Activated CD4-positive, alpha-beta T cell treated with anti-CD3 and anti-CD28 coated beads for 1 hour (primary cell): ENCODE measurements around the gene KLHL30.

Experiments
- DNase-seq: peaks from one replicate; pipeline ENCODE4 v3.0.0-alpha.2; 2020

The KLHL30 gene

GRCh38 chr2:238121511-238122286 lies 16.8 kb upstream of the KLHL30 start:
- DNase-seq, result no peak

- DNase-seq, result no peak
Measured at GRCh38 chr2:238122287-238123217, 15.9 kb upstream of the KLHL30 start.

- no peak for DNase-seq
Measured at GRCh38 chr2:238123218-238123971, 15.1 kb upstream of the KLHL30 start.

- DNase-seq, result no peak
Measured at GRCh38 chr2:238123991-238124470, 14.4 kb upstream of the KLHL30 start.

DNA sequence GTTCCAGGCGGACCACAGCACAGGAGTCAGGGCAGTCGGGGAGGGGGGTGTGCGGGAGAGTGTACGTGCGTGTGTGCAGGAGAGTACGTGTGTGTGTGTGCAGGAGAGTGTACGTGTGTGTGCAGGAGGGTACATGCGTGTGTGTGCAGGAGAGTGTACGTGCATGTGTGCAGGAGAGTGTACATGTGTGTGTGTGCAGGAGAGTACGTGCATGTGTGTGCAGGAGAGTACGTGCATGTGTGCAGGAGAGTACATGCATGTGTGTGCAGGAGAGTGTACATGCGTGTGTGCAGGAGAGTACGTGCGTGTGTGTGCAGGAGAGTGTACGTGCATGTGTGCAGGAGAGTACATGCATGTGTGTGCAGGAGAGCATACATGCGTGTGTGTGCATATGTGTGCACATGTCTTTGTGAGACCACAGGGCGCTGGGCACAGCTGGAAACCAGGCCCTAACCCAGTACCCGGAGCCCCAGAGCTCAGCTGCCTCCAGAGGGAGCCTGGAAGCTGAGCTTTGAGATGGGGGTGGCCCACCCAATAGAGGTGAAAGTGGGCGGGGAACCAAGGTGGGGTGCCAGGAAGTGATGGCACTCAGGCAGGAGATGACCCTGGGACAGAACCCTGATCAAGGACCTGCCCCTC lies 13.9 kb upstream of the KLHL30 start:
- no peak for DNase-seq

DNA sequence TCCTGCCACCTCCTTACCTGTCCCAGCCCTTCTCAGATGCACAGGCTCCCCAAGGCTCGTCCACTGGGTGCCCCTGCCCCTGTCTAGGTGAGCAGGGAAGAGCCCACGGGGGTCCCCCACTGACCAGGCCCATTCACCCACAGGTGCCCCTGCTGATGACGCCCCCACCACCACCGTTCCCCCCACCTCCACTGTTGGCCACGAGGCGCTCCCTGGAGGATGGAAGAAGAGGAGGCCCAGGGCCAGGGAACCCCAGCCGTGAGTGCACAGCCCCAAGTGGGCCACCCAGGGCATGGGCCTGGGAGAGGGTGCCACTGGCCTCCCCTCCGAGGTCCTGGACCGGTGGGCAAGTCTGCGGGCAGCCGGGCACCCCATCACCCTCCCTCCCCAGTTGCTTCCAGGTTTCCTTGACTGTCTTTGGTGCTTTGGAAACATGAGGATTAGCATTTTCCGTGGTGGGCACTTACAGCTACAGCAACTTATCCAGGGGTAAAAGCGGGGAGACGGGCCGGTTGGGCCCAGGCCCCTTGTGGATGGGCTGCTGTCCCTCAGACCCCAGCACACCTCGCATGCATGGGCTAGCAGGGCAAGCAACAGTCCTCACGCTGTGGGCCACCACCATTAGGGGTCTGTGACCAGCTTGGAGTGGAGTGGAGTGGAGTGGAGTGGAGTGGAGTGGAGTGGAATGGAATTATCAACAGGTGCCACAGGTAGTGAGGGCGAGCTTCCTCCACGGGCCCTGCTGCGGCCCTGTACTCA lies 13.2 kb upstream of the KLHL30 start:
- no peak for DNase-seq

DNA sequence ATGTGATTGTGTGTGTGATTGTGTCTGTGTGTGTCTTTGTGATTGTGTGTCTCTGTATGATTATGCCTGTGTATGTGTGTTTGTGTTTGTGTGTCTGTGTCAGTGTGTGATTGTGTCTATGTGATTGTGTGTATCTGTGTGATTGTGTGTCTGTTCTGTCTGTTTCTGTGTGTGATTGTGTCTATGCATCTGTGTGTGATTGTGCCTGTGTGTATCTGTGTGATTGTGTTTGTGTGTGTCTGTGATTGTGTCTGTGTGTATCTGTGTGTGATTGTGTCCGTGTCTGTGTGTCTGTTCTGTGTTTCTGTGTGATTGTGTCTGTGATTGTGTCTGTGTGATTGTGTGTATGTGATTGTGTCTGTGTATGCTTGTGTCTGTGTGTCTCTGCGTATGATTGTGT lies 12.1 kb upstream of the KLHL30 start:
- no peak for DNase-seq

- DNase-seq, result no peak
Measured at GRCh38 chr2:238126775-238127164, 11.7 kb upstream of the KLHL30 start.

- no peak for DNase-seq
Measured at GRCh38 chr2:238127165-238128060, 11.1 kb upstream of the KLHL30 start.

GRCh38 chr2:238128061-238128440 lies 10.4 kb upstream of the KLHL30 start:
- DNase-seq, result no peak

DNA sequence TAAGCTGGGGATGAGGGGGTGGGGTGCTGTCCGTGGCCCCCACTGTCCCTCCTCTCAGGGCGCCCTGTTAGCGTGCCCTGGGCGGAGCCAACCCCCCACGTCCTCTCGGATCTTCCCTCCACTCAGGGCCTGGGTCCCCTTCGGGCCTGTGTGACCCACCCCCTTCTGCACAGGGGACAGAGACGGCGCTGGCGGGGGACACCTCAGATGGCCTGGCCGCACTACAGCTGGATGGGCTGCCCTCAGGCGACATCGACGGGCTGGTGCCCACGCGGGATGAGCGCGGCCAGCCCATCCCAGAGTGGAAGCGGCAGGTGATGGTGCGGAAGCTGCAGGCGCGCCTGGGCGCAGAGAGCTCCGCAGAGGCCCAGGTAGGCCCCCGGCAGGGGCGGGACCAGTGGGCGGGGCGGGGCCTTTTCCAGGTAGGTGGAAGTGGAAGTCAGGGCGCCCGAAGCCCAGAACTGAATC lies 9.9 kb upstream of the KLHL30 start:
- no peak for DNase-seq

DNA sequence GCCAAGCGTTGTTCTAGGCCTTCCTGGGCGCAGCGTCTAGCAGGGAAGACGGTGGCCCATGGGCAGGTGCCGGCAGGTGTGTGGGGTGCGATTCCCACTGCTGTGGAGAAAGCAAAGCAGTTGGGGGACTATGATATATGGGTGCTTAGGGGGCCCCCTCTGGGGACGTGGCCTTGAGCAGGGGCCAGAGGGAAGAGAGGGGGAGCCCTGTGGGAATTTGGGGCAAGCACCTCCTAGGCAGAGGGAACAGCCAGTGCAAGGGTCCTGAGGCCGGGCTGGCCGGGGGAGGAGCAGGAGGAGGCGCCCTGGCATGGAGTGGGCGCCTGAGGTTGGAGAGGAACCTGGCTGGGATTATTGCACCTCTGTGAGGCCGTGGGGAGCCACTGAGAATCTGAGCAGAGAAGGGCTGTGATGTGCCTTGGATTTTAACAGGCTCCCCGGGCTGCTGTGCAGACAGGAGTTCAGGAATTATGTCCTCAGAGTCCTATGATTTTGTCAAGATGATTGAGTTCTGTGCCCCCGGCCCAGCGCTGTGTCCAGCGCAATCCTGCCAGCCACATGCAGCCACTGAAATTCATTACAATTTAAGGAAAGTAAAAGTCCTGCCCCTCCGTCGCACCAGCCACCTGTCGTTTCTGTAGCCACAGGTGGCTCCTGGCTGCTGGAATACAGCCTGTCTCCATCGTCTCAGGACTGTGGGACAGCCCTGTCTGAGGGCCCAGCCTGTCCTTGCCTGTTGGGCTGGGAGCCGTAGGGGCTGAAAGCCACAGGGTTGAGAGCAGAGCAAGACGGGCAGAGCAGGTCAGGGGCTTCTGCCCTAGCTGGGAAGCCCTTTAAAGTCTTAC lies 9.1 kb upstream of the KLHL30 start:
- DNase-seq, result no peak

DNA sequence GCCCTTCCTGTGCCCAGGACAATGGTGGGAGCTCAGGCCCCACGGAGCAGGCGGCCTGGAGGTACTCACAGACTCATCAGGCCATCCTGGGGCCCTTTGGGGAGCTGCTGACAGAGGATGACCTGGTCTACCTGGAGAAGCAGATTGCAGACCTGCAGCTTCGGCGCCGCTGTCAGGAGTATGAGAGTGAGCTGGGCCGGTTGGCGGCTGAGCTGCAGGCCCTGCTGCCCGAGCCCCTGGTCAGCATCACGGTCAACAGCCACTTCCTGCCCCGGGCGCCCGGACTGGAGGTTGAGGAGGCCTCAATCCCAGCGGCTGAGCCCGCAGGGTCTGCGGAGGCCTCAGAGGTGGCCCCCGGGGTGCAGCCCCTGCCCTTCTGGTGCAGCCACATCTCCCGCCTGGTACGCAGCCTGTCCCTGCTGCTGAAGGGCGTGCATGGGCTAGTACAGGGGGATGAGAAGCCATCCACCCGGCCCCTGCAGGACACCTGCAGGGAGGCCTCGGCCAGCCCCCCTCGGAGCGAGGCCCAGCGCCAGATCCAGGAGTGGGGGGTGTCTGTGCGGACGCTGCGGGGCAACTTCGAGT lies 8.3 kb upstream of the KLHL30 start:
- no peak for DNase-seq

DNA sequence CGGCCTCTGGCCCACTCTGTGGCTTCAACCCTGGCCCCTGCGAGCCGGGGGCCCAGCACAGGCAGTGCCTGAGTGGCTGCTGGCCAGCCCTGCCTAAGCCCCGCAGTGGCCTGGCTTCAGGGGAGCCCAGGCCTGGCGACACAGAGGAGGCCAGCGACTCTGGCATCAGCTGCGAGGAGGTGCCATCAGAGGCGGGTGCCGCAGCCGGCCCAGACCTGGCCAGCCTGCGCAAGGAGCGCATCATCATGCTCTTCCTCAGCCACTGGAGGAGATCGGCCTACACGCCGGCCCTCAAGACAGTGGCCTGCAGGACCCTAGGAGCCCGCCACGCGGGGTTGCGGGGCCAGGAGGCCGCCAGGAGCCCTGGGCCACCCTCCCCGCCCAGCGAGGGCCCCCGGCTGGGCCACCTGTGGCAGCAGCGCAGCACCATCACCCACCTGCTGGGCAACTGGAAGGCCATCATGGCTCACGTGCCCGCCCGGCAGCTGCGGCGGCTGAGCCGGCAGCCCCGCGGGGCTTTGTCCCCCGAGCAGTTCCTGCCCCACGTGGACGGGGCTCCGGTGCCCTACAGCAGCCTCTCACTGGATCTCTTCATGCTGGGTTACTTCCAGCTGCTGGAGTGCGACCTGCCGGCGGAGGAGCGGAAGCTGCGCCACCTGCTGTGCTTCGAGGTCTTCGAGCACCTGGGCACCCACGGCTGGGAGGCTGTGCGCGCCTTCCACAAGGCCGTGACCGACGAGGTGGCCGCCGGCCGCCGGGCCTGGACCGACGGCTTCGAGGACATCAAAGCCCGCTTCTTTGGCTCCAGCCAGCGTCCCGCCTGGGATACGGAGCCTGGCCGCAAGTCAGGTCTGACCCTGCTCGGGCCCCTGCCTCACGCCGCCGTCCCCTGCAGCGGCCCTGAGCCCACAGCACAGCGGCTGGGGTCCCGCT lies 7.5 kb upstream of the KLHL30 start:
- DNase-seq, result no peak

DNA sequence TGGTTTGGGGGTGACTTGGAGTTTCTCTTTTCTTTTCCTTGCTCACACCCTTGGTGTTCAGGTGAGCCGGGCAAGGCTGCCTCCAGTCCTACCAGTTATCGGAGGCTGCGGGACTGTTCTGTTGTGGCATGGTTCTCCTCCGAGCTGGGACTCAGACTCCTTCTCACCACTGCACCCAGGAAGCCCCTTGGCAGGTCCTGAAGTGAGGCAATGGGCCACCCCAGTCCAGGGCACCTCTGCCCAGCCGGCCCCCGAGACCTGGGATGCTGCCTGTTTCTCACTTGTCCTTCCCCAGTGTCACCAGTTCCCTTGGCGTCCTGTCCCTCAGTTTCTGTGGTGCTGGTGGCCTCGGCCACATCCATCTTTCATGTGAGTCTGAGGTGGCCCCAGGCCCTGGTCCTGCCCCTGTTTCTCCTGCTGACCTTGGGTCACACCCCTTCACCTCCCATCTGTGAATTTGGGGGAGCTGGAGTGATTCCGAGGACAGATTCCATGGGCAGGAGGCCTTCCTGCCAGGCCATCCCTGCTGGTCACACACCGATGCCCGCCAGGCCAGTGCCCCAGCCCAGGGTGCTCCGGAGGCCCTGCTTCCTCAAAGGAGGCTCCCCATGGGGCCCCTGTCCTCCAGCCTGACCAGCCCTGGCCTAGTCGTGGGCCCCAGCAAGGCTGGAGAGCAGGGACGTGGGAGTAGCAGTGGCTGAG lies 6.6 kb upstream of the KLHL30 start:
- no peak for DNase-seq

GRCh38 chr2:238132463-238133450 lies 5.7 kb upstream of the KLHL30 start:
- DNase-seq, result no peak
